HepG2 (cell line): ENCODE results near the gene ISY1. TPM values are rescaled to one million over a fixed set of nuclear protein-coding genes. Genes with fewer than 3 reads are reported as not detected.

Experiments used
- BHLHE40 ChIP-seq: IDR thresholded peaks from 2 replicates; pipeline ENCODE4 v1.6.1; 2011; ENCODE audit warnings: low read length, improper control_type of control experiment
- CHCHD3 ChIP-seq: sonication (generic); formaldehyde crosslinking; IDR thresholded peaks from 2 replicates; pipeline ENCODE4 v1.8.0; 2022; ENCODE audit warnings: mild to moderate bottlenecking, missing genetic modification reagents, moderate library complexity
- ETV6 ChIP-seq: sonication (generic); formaldehyde crosslinking; conservative IDR thresholded peaks from 2 replicates; pipeline ENCODE4 v1.4.0; 2020; ENCODE audit warnings: missing genetic modification reagents
- FOXM1 ChIP-seq: sonication (generic); formaldehyde crosslinking; IDR thresholded peaks from 2 replicates; pipeline ENCODE4 v1.5.0; 2020; ENCODE audit warnings: missing genetic modification reagents
- HNRNPUL1 ChIP-seq: fragments of 200-400 bp; formaldehyde crosslinking; IDR thresholded peaks from 2 replicates; pipeline ENCODE4 v1.6.1; 2017; ENCODE audit warnings: low read depth, mild to moderate bottlenecking, low read length, moderate library complexity
- KDM3A ChIP-seq: IDR thresholded peaks from 2 replicates; pipeline ENCODE4 v1.6.1; 2018; ENCODE audit warnings: low read depth, missing compliant biosample characterization
- MEIS2 ChIP-seq: sonication (generic); formaldehyde crosslinking; IDR thresholded peaks from 2 replicates; pipeline ENCODE4 v1.9.0; 2021; ENCODE audit warnings: mild to moderate bottlenecking, missing genetic modification reagents
- NFRKB ChIP-seq: fragments of 450-650 bp; IDR thresholded peaks from 2 replicates; pipeline ENCODE4 v1.6.1; 2017
- PHB2 ChIP-seq: fragments of 450-650 bp; IDR thresholded peaks from 2 replicates; pipeline ENCODE4 v1.6.1; 2018; ENCODE audit not compliant: partially characterized antibody
- SOX13 ChIP-seq, 3 experiments: fragments of 450-650 bp in 1 of 3; sonication (generic) in 1 of 3; formaldehyde crosslinking in 1 of 3; IDR thresholded peaks in 2 of 3; conservative IDR thresholded peaks in 1 of 3; 2 replicates each; pipeline versions ENCODE4 v1.5.0 to v1.6.1; 2016 to 2020; ENCODE audit warnings: antibody characterized with exemption in 1 of 3, mild to moderate bottlenecking in 1 of 3, missing compliant biosample characterization in 1 of 3, missing genetic modification reagents in 1 of 3, moderate library complexity in 1 of 3
- TCF12 ChIP-seq, 2 experiments: fragments of 450-650 bp in 1 of 2; sonication (generic) in 1 of 2; formaldehyde crosslinking in 1 of 2; IDR thresholded peaks; 2 replicates each; pipeline versions ENCODE4 v1.6.1 to v1.8.0; 2017 to 2022; ENCODE audit warnings: antibody characterized with exemption in 1 of 2, mild to moderate bottlenecking in 1 of 2, missing genetic modification reagents in 1 of 2, moderate library complexity in 1 of 2
- ZBTB8A ChIP-seq: sonication (generic); formaldehyde crosslinking; IDR thresholded peaks from 2 replicates; pipeline ENCODE4 v1.4.0; 2020; ENCODE audit warnings: mild to moderate bottlenecking, low read depth, missing genetic modification reagents, borderline replicate concordance
- ZMYM3 ChIP-seq: sonication (generic); formaldehyde crosslinking; IDR thresholded peaks from 2 replicates; pipeline ENCODE4 v1.5.1; 2020; ENCODE audit warnings: mild to moderate bottlenecking, missing genetic modification reagents
- ZNF44 ChIP-seq: sonication (generic); formaldehyde crosslinking; IDR thresholded peaks from 2 replicates; pipeline ENCODE4 v1.5.1; 2020; ENCODE audit warnings: mild to moderate bottlenecking, missing genetic modification reagents
- ZNF558 ChIP-seq: sonication (generic); formaldehyde crosslinking; IDR thresholded peaks from 2 replicates; pipeline ENCODE4 v1.9.0; 2022; ENCODE audit warnings: mild to moderate bottlenecking, missing genetic modification reagents, borderline replicate concordance
- ZNF83 ChIP-seq: sonication (generic); formaldehyde crosslinking; IDR thresholded peaks from 2 replicates; pipeline ENCODE4 v1.4.0; 2020; ENCODE audit warnings: missing genetic modification reagents, mild to moderate bottlenecking, borderline replicate concordance
- polyA plus RNA-seq, 8 experiments: library from polyadenylated mRNA; depleted of rRNA in 3 of 8; stranded (reverse) in 7 of 8; unstranded in 1 of 8; fragments of >200 nt; fragmentation: Illumina TruSeq in 4 of 8; extraction: Trizol in 4 of 8; gene quantifications; 2 replicates each; pipeline versions ENCODE4 v1.2.1 to v1.2.3, GENCODE V29; 2011 to 2016; ENCODE audit warnings: low read depth in 4 of 8, missing spikeins in 1 of 8, mixed read lengths in 1 of 8; ENCODE audit not compliant: insufficient read depth in 1 of 8
- total RNA-seq, 5 experiments: library from RNA; depleted of rRNA; stranded (reverse); fragments of >200 nt; fragmentation: Illumina TruSeq; extraction: Trizol; gene quantifications; 2 replicates each; pipeline ENCODE4 v1.2.3, GENCODE V29; 2016; ENCODE audit warnings: low read depth in 1 of 5
- TF ChIP-seq, protein P1 (sequence below): sonication (generic); formaldehyde crosslinking; IDR thresholded peaks from 2 replicates; pipeline ENCODE4 v1.5.1; 2020; ENCODE audit warnings: mild to moderate bottlenecking, missing genetic modification reagents, moderate library complexity
- TF ChIP-seq, protein P2 (sequence below): sonication (generic); formaldehyde crosslinking; IDR thresholded peaks from 2 replicates; pipeline ENCODE4 v1.4.0; 2020; ENCODE audit warnings: missing genetic modification reagents
- TF ChIP-seq, protein P3 (sequence below): sonication (generic); formaldehyde crosslinking; IDR thresholded peaks from 2 replicates; pipeline ENCODE4 v1.8.0; 2022; ENCODE audit warnings: mild to moderate bottlenecking, missing genetic modification reagents
- TF ChIP-seq, protein P4 (sequence below): sonication (generic); formaldehyde crosslinking; IDR thresholded peaks from 2 replicates; pipeline ENCODE4 v1.8.1; 2023; ENCODE audit warnings: missing genetic modification reagents, inconsistent platforms, borderline replicate concordance

ISY1 gene
- total and polyA plus RNA-seq, 2 of the 13 experiments (the other 11 are each of a cell fraction or from before 2014, with no cell fraction given): 21.0 to 39.1 TPM

DNA sequence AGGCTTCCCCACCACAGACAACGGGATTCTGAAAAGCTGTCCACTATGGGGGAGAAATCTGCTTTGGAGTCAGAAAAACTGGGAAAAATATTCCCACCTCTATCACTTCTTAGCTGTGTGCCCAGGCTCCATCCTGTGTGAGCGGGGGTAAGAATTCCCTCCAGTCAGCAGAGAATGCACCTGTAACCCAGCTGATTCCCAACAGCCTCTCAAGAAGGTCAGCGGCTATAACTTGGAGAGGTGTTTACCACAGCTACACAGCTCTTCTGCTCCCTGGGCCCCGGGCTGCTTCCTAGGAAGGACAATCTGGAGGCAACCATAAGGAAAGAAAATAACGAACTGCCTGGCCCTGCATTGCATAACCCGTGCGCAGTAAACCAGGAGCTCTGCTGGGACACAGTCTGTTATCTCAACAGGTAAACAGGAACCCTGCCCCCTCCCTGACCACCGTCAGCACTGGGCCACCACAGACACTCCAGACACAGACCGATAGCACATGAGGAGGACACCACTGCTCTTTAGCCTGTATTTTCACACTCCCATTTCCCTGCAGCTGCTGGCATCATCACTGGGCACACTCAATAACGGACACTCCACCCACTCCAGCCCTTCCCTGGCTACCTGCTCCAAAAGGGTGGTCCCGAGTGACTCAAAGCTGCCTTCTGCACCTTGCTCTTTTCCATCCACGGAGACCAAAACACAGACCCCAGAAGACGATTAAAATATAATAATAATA lies 41.3 kb downstream of the ISY1 start (continued):
- TF ChIP-seq, protein P1, sequence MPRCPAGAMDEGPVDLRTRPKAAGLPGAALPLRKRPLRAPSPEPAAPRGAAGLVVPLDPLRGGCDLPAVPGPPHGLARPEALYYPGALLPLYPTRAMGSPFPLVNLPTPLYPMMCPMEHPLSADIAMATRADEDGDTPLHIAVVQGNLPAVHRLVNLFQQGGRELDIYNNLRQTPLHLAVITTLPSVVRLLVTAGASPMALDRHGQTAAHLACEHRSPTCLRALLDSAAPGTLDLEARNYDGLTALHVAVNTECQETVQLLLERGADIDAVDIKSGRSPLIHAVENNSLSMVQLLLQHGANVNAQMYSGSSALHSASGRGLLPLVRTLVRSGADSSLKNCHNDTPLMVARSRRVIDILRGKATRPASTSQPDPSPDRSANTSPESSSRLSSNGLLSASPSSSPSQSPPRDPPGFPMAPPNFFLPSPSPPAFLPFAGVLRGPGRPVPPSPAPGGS (CRISPR knock-in tag): no peak; the same call in 1 of the 2 replicates
- TF ChIP-seq BHLHE40 (no peak), MEIS2 (CRISPR knock-in tag) (0 out of 2 replicates have a peak, but pooled peaks have one; percentile 56), NFRKB (no peak), ZNF83 (CRISPR knock-in tag) (no peak), ETV6 (CRISPR knock-in tag) (0 out of 2 replicates have a peak, but pooled peaks have one; percentile 57), ZNF558 (CRISPR knock-in tag) (no peak), ZNF44 (no peak), SOX13 (IDR thresholded peaks at IDR 0.05) (no peak), SOX13 (CRISPR knock-in tag; conservative IDR thresholded peaks at IDR 0.05 in 1 of 2, IDR thresholded peaks at IDR 0.05 in 1 of 2) (peak in 1 of 2 experiments; percentile 81; a peak in 2 of 4 replicates), KDM3A (CRISPR knock-in tag) (peak; percentile 48; the same call in 1 of the 2 replicates), TCF12 (IDR thresholded peaks at IDR 0.05) (no peak), TCF12 (CRISPR knock-in tag; IDR thresholded peaks at IDR 0.05) (no peak), FOXM1 (CRISPR knock-in tag) (no peak), PHB2 (no peak), ZBTB8A (CRISPR knock-in tag) (no peak), CHCHD3 (CRISPR knock-in tag) (0 out of 2 replicates have a peak, but pooled peaks have one; percentile 60), HNRNPUL1 (no peak), ZMYM3 (CRISPR knock-in tag) (peak; percentile 67; the same call in 1 of the 2 replicates)
- TF ChIP-seq, protein P2, sequence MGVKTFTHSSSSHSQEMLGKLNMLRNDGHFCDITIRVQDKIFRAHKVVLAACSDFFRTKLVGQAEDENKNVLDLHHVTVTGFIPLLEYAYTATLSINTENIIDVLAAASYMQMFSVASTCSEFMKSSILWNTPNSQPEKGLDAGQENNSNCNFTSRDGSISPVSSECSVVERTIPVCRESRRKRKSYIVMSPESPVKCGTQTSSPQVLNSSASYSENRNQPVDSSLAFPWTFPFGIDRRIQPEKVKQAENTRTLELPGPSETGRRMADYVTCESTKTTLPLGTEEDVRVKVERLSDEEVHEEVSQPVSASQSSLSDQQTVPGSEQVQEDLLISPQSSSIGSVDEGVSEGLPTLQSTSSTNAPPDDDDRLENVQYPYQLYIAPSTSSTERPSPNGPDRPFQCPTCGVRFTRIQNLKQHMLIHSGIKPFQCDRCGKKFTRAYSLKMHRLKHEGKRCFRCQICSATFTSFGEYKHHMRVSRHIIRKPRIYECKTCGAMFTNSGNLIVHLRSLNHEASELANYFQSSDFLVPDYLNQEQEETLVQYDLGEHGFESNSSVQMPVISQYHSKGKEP (CRISPR knock-in tag): no peak
- TF ChIP-seq, protein P3, sequence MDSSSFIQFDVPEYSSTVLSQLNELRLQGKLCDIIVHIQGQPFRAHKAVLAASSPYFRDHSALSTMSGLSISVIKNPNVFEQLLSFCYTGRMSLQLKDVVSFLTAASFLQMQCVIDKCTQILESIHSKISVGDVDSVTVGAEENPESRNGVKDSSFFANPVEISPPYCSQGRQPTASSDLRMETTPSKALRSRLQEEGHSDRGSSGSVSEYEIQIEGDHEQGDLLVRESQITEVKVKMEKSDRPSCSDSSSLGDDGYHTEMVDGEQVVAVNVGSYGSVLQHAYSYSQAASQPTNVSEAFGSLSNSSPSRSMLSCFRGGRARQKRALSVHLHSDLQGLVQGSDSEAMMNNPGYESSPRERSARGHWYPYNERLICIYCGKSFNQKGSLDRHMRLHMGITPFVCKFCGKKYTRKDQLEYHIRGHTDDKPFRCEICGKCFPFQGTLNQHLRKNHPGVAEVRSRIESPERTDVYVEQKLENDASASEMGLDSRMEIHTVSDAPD: peak; percentile 72
- TF ChIP-seq, protein P4, sequence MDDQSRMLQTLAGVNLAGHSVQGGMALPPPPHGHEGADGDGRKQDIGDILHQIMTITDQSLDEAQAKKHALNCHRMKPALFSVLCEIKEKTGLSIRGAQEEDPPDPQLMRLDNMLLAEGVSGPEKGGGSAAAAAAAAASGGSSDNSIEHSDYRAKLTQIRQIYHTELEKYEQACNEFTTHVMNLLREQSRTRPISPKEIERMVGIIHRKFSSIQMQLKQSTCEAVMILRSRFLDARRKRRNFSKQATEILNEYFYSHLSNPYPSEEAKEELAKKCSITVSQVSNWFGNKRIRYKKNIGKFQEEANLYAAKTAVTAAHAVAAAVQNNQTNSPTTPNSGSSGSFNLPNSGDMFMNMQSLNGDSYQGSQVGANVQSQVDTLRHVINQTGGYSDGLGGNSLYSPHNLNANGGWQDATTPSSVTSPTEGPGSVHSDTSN (CRISPR knock-in tag): no peak
